Superior temporal gyrus (tissue), 1 donor: ENCODE data around the gene GPAM.
"Not testable (repeated sequence)": the region's sequence is repeated elsewhere in the genome, so short reads cannot be mapped to it uniquely, and the experiment has no call there.

Experiments used
- DNase-seq: peaks from one replicate; pipeline ENCODE4 v3.0.0-alpha.2; 2016; ENCODE audit errors: extremely low spot score

The GPAM gene, protein sequence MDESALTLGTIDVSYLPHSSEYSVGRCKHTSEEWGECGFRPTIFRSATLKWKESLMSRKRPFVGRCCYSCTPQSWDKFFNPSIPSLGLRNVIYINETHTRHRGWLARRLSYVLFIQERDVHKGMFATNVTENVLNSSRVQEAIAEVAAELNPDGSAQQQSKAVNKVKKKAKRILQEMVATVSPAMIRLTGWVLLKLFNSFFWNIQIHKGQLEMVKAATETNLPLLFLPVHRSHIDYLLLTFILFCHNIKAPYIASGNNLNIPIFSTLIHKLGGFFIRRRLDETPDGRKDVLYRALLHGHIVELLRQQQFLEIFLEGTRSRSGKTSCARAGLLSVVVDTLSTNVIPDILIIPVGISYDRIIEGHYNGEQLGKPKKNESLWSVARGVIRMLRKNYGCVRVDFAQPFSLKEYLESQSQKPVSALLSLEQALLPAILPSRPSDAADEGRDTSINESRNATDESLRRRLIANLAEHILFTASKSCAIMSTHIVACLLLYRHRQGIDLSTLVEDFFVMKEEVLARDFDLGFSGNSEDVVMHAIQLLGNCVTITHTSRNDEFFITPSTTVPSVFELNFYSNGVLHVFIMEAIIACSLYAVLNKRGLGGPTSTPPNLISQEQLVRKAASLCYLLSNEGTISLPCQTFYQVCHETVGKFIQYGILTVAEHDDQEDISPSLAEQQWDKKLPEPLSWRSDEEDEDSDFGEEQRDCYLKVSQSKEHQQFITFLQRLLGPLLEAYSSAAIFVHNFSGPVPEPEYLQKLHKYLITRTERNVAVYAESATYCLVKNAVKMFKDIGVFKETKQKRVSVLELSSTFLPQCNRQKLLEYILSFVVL

DNA sequence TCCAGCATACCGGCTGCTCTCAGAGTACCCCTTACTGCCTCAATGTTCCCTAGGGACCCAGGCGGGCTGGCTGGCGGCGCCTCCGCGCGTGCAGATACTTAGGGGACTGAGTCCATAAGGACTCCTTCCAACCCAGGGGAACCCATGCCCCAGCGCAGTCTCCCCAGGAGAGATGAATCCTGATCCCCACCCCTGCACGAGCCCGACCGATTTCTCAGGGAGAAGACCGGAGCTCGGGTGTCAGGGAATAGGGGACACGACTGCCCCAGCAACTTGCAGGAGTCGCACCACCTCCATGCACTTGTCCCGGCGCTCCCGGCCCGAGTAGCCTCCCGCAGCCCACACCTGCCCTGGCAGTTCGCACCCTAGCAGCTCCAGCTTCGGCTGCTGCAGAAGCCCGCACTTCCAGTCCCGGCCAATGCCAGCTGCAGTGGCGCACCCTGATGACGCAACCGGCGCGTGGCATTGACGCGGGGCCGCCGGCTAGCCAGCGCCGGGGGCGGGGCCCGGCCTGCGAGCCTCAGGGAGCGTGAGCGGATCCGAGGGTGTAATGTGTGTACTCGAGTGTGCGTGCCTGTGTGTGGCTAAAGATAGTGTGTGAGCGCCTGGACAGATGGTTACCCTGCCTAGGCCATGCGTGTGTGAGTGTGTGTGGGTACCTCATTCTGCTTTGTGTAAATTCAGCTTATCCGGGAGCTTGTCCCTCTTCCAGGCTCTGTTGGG lies at the start of gene GPAM:
GPAM (minus strand) TSS at position 437 of the 723 bp plus-strand sequence. CDS start 1,981 bp downstream, outside the sequence.
- peak; percentile 93 for DNase-seq

DNA sequence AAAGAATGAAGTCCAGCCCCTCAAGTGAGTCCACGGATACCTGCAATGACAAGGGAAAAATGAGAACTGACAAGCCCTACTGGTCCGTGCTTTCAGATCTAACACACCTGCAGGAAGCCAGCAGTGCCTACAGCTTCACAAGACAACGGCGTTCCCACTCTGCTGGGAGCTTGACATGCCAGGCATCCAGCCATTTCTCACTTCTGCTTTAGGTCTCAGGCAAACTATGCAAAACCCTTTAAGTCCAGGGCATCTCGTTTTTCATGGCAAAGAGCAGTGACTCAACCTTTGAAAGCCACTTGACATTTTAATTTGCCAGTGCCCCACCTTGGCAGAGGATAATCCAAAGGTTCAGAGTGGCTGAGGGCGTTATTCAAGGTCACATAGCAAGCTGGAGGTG lies 49.1 kb upstream of the GPAM start:
- no peak for DNase-seq

DNA sequence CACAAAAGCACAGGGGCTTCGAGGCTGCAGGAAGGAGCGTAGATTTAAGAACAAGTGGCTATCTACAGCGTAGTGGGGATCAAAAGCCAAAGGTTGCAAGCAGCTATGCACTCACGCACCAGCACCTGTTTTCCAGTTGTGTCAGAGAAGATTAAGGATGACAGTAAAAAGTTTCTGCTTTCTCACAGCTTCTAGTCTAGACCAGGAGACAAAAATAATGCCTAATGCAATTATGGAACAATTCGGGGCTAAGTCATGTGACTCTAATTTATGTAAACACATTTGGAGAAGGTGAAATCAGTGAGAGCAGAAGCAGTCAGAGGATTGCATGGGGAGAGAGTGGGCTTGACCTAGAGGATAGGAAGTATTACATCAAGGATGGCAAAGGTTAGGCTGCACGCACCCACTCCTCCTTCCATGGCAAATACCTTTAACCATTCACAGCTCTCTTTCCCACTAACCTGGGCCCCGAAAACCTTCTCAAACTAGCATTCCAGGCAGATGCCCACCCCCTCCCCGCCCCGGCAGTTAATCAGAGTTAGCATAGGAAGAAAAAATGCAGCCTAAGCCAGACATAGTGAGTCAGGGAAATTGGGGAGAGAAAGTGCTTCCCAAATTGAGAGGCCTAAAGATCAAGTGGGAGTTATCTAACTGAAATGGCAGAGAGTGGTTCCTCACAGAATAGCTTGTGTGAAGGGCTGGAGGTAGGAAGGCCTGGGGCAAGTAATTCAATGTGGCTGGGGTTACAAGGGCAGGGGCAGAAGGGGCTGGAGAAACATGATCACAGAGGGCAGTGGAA lies 48.2 kb upstream of the GPAM start:
- DNase-seq = no peak

DNA sequence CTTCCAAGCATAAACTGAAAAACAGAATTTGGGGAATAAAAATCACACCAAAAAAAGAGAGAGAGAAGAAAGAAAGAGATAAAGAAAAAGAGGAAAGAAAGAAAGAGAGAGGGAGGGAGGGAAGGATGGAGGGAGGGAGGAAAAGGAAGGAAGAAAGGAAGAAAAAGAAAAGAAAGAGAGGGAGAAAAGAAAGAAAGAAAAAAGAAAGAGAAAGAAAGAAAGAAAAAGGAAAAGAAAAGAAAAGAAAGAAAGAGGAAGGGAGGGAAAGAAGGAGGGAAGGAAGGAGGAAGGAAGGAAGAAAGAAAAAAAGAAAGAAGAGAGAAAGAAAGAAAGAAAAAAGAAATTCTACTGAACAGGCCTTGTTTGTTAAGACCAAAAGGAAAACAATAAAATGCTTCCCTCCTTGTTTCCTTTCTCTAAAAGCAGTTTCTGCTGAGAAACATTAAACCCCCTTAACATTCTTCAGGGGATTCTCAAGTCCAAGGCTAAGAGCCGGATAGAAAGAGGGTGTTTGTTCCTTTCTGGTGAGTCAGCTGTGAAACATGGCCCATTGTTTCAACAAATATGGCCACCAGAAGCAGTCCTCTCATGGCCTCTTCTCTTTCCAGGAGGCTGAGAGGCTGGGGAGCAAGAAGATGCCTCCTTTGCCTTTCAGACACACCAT lies 46.9 kb upstream of the GPAM start:
- no peak for DNase-seq

DNA sequence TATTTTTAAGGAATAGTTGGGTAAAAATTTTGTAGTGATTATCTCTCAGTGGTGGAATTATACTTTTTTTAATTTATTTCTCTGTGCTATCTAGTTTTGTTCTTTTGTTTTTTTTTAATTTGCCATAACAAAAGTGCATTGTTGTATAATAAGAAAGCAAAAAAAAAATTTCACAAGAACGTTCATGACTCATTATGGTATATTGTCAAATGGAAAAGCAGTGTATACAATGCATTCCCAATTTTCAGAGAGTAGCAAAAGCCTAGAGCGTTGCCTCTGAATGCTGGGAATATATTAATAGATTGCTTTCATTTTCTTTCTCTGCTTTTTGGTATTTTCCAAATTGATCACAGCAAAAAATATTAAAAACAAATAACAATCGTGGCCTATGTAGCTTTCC lies 46.3 kb upstream of the GPAM start:
- no peak for DNase-seq

DNA sequence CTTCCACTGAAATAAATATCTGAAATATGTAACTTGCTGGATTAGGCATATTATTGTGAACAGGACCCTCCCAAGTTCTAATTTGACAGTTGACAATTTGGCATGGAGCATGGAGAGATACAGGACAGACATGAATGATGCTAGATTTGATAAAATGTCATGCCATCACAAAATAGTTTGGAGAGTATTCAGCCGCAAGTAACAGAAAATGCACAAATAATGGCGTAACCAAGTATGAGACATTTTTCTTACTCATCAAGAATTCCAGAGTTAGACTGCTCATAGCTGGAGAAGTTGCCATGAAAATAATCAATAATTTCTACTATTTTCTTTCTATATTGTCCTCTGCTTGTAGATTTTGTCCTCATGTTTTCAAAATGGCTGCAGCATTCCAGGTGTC lies 45.5 kb upstream of the GPAM start:
- no peak for DNase-seq

DNA sequence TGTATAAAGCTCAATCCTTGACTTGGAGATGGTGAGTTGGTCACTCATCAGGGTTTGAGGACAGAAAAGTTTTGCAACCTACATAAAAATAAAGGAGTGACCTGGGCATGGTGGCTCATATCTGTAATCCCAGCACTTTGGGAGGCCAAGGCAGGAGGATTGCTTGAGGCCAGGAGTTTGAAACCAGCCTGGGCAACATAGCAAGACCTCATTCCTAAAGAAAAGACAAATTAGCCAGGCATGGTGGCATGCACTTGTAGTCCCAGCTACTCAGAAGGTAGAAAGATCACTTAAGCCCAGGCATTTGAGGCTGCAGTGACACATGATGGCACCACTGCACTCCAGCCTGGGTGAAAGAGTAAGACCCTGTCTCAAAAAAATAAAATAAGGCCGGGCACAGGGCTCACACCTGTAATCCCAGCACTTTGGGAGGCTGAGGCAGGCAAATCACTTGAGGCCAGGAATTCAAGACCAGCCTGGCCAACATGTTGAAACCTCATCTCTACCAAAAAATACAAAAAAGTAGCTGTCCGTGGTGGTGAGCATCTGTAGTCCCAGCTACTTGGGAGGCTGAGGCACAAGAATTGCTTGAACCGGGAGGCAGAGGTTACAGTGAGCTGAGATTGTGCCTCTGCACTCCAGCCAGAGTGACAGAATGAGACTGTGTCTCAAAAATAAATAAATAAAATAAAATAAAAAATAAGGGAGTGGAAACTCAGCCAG lies 45.0 kb upstream of the GPAM start:
- DNase-seq = not testable (repeated sequence)

DNA sequence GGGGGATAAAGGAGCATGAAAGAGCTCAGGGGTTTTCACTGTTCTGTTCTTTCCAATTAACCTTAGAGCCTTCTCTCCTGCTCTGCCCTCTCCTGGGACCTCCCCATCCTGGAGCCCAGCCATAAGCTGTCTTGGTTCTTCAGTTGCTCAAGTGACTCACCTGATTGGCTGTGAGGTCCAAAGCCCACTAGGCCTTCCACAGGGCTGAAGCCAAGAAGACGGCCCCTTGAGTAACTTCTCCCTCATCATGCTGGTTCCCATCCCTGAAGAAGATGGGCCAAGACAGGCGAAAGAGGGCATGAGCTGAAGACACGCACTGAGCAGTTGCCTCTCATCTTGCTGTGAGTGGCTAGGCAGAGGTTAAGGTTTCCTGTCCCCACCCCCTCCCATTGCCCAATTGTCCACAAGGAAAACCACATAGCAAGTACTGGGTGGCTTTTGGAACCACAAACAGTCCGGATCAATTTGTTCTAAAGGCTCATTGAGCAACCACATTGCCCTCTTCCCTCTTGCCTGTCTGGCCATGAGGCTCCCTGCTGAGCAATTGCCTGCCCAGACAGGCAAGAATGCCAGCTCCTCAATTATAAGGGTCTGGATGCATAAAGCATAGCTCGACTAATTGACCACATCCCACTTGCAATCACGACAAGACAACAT lies 43.9 kb upstream of the GPAM start:
- no peak for DNase-seq

DNA sequence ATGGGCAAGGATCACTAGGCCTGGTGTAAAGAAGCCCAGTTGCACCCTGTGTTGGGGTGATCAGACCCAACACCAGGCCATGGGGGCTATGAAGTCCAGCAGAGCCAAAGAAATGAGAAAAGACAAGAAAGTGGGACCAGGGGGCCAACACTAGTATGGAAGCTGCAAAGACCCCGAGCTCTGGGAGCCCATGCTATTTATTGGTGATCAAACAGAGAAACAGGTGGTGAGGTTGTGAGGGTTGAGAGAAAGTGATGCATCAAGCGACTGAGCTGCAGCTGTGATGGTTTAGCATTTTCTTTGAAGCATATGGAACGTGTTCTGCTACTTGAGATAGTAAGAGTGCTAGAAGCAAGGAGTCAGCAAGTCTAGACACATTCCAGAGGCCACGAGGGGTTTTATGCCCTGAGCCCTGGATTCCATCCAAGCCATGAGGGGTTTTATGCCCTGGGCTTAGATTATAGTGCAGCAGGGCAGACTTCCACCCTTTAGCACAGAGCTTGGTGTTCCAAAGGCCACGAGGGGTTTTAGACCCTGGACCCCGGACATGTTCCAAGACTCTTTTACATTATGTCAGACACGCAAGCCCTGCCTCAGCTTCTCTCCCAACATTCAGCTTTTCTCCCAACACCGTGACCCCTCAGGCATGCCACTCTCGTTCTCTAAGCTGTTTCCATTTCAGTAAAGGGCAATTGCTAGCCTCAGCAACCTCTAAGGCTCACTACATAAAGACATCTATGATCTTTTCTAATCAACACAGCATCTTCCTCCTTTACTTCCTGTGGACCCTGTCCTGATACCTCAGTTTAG lies 43.1 kb upstream of the GPAM start:
- DNase-seq = no peak

DNA sequence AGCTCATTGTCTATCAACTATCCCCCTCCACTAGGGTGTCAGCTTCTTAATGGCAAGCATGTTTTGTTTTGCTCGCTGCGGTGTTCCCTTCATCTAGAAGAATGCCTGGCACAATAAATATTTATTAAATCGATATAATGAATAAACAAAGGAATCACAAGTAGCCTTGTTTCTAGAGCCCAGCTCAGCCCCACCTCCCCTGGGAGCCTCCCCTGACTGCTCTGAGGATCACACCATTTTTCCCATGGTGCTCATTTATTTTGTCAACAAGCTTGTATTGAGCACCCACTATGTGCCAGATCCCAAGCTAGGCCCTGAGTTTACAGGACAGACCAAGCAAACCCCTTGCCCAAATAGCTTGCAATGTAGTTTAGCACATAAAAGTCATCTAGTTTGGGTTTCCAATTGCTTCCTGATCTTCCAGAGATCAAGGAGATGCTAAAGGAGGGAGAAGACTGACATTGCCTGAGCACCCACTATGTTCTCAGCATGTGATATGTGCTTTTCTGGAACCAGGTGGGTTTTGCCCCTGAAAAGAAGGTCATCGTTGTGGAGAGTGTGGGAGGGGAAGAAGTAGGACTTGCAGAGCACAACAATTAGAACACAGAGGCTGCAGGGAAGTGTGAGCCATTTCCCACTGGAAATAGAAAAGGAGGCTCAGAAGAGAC lies 42.3 kb upstream of the GPAM start:
- no peak for DNase-seq

DNA sequence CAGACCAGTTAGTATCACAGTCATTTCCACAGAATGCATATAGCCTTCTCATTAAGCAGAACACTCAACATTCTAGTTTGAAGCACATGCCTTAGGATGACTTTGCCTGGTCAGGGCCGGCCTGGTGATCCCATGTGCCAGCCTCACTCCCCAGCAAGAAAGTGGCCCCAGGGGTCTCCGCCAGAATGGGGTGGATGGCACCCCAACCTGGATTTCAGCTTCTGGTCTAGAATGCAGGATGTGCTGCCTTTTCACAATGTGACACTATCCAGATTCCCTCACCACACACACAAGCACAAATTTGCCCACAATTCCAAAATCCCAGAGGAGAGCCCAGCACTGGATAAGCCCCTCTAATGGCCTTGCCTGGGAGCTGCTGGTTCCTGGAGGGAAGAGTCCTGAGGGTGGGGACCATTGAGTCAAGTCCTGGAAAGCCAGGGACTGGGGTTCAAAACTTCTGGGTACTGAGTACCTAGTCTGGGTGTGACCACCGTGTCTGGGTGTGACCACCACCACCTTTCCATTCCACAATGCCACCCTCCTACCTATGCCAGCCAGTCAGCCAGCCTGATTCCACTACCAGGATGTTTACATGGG lies 41.5 kb upstream of the GPAM start:
- DNase-seq = no peak

DNA sequence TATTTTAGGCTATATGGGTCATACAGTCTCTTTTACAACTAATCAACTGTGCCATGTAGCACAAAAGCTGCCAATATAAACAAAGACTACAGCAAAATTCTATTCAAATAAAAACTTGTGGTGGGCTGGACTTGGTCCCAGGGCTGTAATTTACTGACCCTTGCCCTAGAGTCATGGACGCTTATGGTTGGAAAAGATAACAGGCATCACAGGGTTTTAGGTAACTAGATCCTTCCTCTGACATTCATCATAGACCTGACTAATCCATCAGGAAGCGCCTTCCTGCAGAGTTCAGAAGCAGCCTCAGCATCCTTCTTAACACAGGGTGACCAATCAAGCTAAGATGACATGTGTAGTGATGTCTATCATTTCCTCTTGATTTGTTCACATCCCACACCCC lies 40.2 kb upstream of the GPAM start:
- DNase-seq = no peak

DNA sequence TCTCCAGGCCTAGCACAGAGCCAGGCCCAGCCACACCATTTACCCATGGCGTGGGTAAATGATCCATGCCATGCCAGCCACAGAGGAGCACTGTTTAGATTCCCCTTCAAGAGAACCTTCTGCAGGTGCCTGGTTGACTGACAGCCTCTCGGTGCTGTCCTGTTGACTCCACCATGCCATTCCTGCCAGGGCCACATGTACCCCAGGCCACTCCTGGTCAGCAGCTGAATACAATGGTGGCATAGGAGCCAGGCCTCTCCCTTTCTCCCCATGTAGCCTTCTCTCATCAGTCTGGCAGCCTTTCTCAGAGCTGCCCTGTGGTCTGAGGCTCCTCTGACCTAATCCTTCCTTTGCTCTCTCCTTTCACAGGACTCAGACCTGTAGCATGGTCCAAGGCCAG lies 39.2 kb upstream of the GPAM start:
- no peak for DNase-seq

DNA sequence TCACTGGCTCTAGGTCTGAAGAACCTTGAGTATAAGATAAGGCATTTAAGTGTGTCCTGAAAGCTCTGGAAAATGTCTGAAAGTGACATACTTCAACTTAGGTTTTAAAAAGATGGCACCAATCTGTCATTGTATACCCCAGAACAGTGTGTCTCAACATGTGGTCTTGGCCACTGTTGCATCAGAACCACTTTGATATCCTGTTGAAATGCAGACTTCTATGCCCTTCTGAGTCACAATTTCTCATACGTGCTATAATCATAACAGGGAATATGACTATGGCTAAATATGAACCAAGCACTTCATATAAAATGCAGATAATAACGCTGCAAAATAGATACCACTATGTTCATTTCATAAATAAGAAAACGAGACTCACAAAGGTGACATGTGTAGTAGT lies 38.0 kb upstream of the GPAM start:
- no peak for DNase-seq

DNA sequence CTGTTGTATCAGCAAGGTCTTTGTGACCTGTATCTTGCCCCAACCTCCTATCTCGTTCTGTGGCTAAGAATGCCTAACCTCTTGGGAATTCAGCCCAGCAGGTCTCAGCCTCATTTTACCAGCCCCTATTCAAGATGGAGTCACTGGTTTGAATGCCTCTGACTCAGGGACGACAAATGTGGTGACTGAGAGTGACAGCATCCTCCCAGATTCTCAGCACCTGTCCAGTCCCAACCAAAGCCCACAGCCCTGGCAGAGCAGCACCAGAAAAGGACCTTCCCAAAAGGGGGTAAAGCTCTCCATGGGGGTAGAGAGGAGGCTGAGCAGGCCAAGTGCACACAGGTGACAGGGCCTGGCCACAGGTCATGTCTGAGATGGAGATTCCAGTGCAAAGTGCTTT lies 35.4 kb upstream of the GPAM start:
- no peak for DNase-seq

DNA sequence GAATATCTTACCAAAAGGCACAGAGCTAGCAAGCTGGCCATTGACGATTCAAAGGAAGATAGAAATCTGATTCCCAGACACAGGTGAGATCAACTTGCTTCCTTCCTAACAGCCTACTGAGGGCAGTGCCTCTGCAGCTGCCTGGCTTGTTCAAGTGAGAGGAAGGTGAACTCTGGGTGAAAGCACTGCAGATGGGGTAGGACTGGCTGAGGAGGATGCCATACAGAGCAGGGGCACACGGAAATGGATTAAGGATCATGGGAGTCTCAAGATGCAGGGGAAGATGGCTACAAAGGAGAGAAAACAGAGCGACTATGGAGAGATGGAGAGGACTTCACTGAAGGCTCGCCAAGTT lies 34.4 kb upstream of the GPAM start:
- no peak for DNase-seq

DNA sequence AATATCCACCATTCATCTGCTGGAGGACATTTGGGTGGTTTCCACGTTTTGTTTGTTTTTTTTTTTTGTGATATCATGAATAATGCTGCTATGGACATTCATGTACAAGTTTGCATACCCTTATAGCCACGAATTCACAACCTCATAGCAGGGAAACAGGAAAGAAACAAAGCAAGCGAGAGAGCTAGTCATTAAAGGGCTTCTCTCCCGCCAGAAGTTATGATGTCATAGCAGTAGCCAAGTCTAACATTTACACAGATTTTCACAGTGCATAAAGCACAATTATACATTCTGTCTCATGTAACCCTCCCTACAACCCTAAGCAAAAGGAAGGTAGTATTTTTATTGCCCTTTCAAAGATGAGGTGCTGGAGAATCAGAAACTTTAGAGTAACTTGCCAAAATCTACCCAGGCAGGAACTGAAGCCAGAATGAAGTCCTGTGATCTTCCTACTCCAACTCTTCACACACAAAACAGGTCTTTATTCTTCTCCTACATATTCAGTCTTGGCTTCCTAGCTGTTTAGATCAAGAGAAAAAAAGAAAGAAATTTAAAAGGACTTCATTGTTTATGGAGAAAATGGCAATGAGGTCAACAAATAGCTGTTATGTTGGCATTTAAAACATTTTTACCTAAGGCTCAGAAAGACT lies 33.9 kb upstream of the GPAM start:
- no peak for DNase-seq

DNA sequence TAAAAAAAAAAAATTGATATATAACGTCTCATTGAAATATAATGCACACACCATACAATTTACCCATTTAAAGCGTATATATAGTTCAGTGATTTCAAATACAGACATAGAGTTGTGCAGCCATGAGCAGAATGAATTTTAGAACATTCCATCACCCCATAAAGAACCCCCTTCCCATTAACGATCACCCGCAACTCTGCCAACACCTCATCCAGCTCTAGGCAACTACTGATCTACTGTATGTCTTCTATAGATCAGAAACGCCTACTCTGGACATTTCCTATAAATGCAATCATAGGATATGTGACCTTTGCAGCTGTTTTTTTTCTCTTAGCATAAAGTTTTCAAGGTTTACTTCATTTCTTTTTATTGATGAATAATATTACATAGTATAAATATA lies 33.4 kb upstream of the GPAM start:
- no peak for DNase-seq
